H9 (cell line): ENCODE results near the gene HOXC10. TPM values are rescaled to one million over a fixed set of nuclear protein-coding genes. Genes with fewer than 3 reads are reported as not detected.
A peak's percentile ranks its signal among the peaks of the same experiment; 100 is the strongest.

Source experiments
- DNase-seq: peaks from one replicate; pipeline ENCODE4 v3.0.0-alpha.2; 2017
- H2AFZ ChIP-seq: one replicate; pipeline ENCODE4 v1.6.1; 2013; ENCODE audit warnings: mild to moderate bottlenecking, low read length, control low read depth, moderate library complexity
- H2AK5ac ChIP-seq: 2 replicates; pipeline ENCODE4 v1.6.1; 2013; ENCODE audit warnings: low read length, control low read depth, mixed read lengths; ENCODE audit not compliant: insufficient read length
- H2BK120ac ChIP-seq: one replicate; pipeline ENCODE4 v1.6.1; 2013; ENCODE audit warnings: low read depth, mild to moderate bottlenecking, low read length, control low read depth, inconsistent platforms; ENCODE audit not compliant: poor library complexity, severe bottlenecking
- H2BK12ac ChIP-seq: 2 replicates; pipeline ENCODE4 v1.6.1; 2013; ENCODE audit warnings: low read length, control low read depth, mixed read lengths, low read depth; ENCODE audit not compliant: insufficient read length
- H2BK15ac ChIP-seq: 2 replicates; pipeline ENCODE4 v1.6.1; 2013; ENCODE audit warnings: low read depth, low read length, control low read depth
- H2BK20ac ChIP-seq: one replicate; pipeline ENCODE4 v1.6.1; 2013; ENCODE audit warnings: low read depth, mild to moderate bottlenecking, low read length, control low read depth, inconsistent platforms; ENCODE audit not compliant: poor library complexity, severe bottlenecking
- H2BK5ac ChIP-seq: 2 replicates; pipeline ENCODE4 v1.6.1; 2013; ENCODE audit warnings: low read length, control low read depth, mixed read lengths; ENCODE audit not compliant: insufficient read length
- H3K14ac ChIP-seq: 2 replicates; pipeline ENCODE4 v1.6.1; 2013; ENCODE audit warnings: low read length, control low read depth; ENCODE audit not compliant: insufficient read depth
- H3K18ac ChIP-seq: 2 replicates; pipeline ENCODE4 v1.6.1; 2013; ENCODE audit warnings: low read depth, mild to moderate bottlenecking, mixed read lengths, low read length, control low read depth; ENCODE audit not compliant: insufficient read length
- H3K23ac ChIP-seq: 2 replicates; pipeline ENCODE4 v1.6.1; 2013; ENCODE audit warnings: low read length, control low read depth, mixed read lengths, low read depth; ENCODE audit not compliant: insufficient read length
- H3K23me2 ChIP-seq: 2 replicates; pipeline ENCODE4 v1.6.1; 2013; ENCODE audit warnings: low read depth, mild to moderate bottlenecking, mixed read lengths, low read length, control low read depth; ENCODE audit not compliant: insufficient read length, poor library complexity, severe bottlenecking
- H3K27ac ChIP-seq: 2 replicates; pipeline ENCODE4 v1.5.1; 2013; ENCODE audit warnings: low read length, control low read depth, mixed read lengths, low read depth; ENCODE audit not compliant: insufficient read length
- H3K27me3 ChIP-seq: 2 replicates; pipeline ENCODE4 v1.6.1; 2013; ENCODE audit warnings: low read length, control low read depth, inconsistent platforms; ENCODE audit not compliant: insufficient read depth
- H3K4ac ChIP-seq: 2 replicates; pipeline ENCODE4 v1.6.1; 2013; ENCODE audit warnings: low read depth, mild to moderate bottlenecking, control low read depth, inconsistent platforms, low read length, moderate library complexity
- H3K4me1 ChIP-seq: 2 replicates; pipeline ENCODE4 v1.6.1; 2013; ENCODE audit warnings: low read length, control low read depth, inconsistent platforms; ENCODE audit not compliant: insufficient read depth
- H3K4me2 ChIP-seq: 2 replicates; pipeline ENCODE4 v1.6.1; 2013; ENCODE audit warnings: low read length, control low read depth, mixed read lengths; ENCODE audit not compliant: insufficient read length, insufficient read depth
- H3K56ac ChIP-seq: 2 replicates; pipeline ENCODE4 v1.6.1; 2013; ENCODE audit warnings: low read depth, mild to moderate bottlenecking, mixed read lengths, low read length, control low read depth; ENCODE audit not compliant: insufficient read length
- H3K79me1 ChIP-seq: 2 replicates; pipeline ENCODE4 v1.6.1; 2013; ENCODE audit warnings: low read depth, mild to moderate bottlenecking, moderate library complexity, low read length, control low read depth, inconsistent platforms; ENCODE audit not compliant: insufficient read depth, poor library complexity, severe bottlenecking
- H3K79me2 ChIP-seq: 2 replicates; pipeline ENCODE4 v1.6.1; 2013; ENCODE audit warnings: low read length, control low read depth, inconsistent platforms; ENCODE audit not compliant: insufficient read depth
- H3K9ac ChIP-seq: 2 replicates; pipeline ENCODE4 v1.6.1; 2013; ENCODE audit warnings: low read length, control low read depth, mixed read lengths; ENCODE audit not compliant: insufficient read length; ENCODE audit errors: extremely low read depth
- H3K9me3 ChIP-seq: one replicate; pipeline ENCODE4 v1.6.1; 2013; ENCODE audit warnings: low read depth, low read length, inconsistent platforms; ENCODE audit not compliant: control insufficient read depth
- H3T11ph ChIP-seq: one replicate; pipeline ENCODE4 v1.6.1; 2013; ENCODE audit warnings: mild to moderate bottlenecking, low read length, control low read depth, inconsistent platforms
- H4K20me1 ChIP-seq: one replicate; pipeline ENCODE4 v1.6.1; 2013; ENCODE audit not compliant: control insufficient read depth, insufficient read length, insufficient read depth
- H4K5ac ChIP-seq: 2 replicates; pipeline ENCODE4 v1.6.1; 2013; ENCODE audit warnings: low read depth, mild to moderate bottlenecking, mixed read lengths, low read length, control low read depth; ENCODE audit not compliant: insufficient read length
- H4K8ac ChIP-seq: replicated peaks from 2 replicates; pipeline ENCODE4 v1.6.1; 2013; ENCODE audit warnings: low read length, control low read depth, mixed read lengths, low read depth; ENCODE audit not compliant: insufficient read length
- H4K91ac ChIP-seq: 2 replicates; pipeline ENCODE4 v1.6.1; 2013; ENCODE audit warnings: low read depth, mild to moderate bottlenecking, moderate library complexity, mixed read lengths, low read length, control low read depth; ENCODE audit not compliant: insufficient read length
- H3K27ac Mint-ChIP-seq, 3 experiments: 2 replicates in 2 of 3; 3 replicates in 1 of 3; pipeline ENCODE4 v1.8.0; 2020 to 2021; ENCODE audit warnings: mixed read lengths in 3 of 3, mild to moderate bottlenecking in 1 of 3, moderate library complexity in 1 of 3
- H3K27me3 Mint-ChIP-seq: 2 replicates; pipeline ENCODE4 v1.8.0; 2021; ENCODE audit warnings: low read depth, mild to moderate bottlenecking, moderate library complexity, mixed read lengths
- H3K36me3 Mint-ChIP-seq, 3 experiments: 2 replicates in 2 of 3; 3 replicates in 1 of 3; pipeline ENCODE4 v1.8.0; 2020 to 2021; ENCODE audit warnings: low read depth in 3 of 3, mixed read lengths in 3 of 3; ENCODE audit not compliant: insufficient read depth in 1 of 3
- H3K4me1 Mint-ChIP-seq, 2 experiments: 2 replicates each; pipeline ENCODE4 v1.8.0; 2020; ENCODE audit warnings: mixed read lengths in 2 of 2
- H3K4me3 Mint-ChIP-seq, 2 experiments: 2 replicates in 1 of 2; 3 replicates in 1 of 2; pipeline ENCODE4 v1.8.0; 2020 to 2021; ENCODE audit warnings: mild to moderate bottlenecking in 2 of 2, mixed read lengths in 2 of 2, moderate library complexity in 1 of 2
- H3K9me3 Mint-ChIP-seq, 2 experiments: 2 replicates in 1 of 2; 3 replicates in 1 of 2; pipeline ENCODE4 v1.8.0; 2020; ENCODE audit warnings: mild to moderate bottlenecking in 2 of 2, mixed read lengths in 2 of 2, moderate library complexity in 1 of 2
- WGBS: extraction: QIAGEN DNeasy Blood & Tissue Kit; methylation state at CpG from one replicate; pipeline ENCODE4 v1.1.7; 2013; ENCODE audit warnings: missing lambda C conversion rate, low lambda C conversion rate, mixed read lengths; ENCODE audit not compliant: insufficient read length; ENCODE audit errors: extremely low coverage; 5-methylcytosine and 5-hydroxymethylcytosine counted together
- total RNA-seq: library from RNA; stranded (reverse); gene quantifications from 2 replicates; pipeline ENCODE4 v1.2.1, GENCODE V29; 2021
- TF ChIP-seq, protein P1 (sequence below): fragments of 200-600 bp; sonication (generic); conservative IDR thresholded peaks from 3 replicates; pipeline ENCODE4 v1.8.0; 2021; ENCODE audit warnings: antibody characterized with exemption, mild to moderate bottlenecking

Gene HOXC10
- total RNA-seq, 1 experiment from 2014 or later, result not detected

DNA sequence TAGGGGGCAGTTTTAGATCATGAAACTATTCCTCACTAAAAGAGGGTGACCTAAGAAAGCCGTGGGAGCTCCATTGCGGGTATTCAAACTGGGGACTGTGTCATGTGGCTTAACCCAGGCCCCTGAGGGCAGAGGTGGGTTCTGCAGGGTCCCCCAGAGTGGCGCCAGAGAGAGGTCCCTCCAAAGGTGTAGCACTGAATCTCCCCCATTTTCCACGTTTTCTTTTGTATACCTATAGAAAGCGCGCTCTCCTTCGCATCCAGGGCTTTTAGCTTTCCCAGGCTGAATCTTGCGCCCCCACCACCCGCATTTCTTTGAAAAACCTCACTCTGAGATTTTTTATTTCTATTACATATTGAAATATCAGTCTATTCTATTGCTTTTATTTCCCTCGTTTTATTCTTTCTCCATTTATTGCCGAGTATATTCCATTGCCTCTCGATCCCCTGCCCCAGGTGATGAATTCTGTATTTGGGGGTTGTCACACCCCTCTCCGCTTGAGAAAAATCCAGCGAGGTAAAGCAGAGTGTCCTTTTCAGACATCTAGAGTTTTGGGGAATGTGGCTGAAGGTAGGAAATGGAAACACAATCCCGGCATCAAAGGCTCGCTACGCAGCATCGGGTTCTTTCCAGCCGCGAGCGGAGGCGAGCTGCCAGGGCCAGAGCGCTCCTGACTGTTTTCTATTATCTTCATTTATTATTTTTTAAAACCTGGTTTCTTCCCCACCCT is 47.2 kb upstream of the HOXC10 start:
- Histone ChIP-seq H2BK12ac (no peak overlapping the region), H3K27me3 (peaks cover 92% of the 10 kb centered on the region), H2BK120ac (no peak overlapping the region), H2AK5ac (no peak overlapping the region), H3K23me2 (no peaks in the 10 kb centered on the region), H3K4me1 (no peaks in the 10 kb centered on the region), H3K9me3 (no peaks in the 10 kb centered on the region), H2AFZ (no peak overlapping the region), H3K79me2 (no peaks in the 10 kb centered on the region), H4K5ac (no peak overlapping the region), H3K79me1 (no peaks in the 10 kb centered on the region), H2BK20ac (no peak overlapping the region), H3K4ac (no peak overlapping the region), H4K20me1 (no peaks in the 10 kb centered on the region), H3K56ac (no peak overlapping the region), H4K91ac (no peak overlapping the region), H2BK15ac (no peak overlapping the region), H2BK5ac (no peak overlapping the region), H3K14ac (no peak overlapping the region), H3T11ph (no peak overlapping the region), H3K23ac (no peak overlapping the region), H3K9ac (no peak overlapping the region), H3K4me2 (no peak overlapping the region), H3K18ac (no peak overlapping the region), H4K8ac (no peak overlapping the region), H3K27ac (no peak overlapping the region)
- Mint-ChIP-seq H3K4me1 (peaks cover 0 to 19% of the 10 kb centered on the region in 2 experiments; a peak in 3 of 4 replicates), H3K9me3 (peaks cover 7 to 9% of the 10 kb centered on the region in 2 experiments), H3K27ac (no peak overlapping the region), H3K4me3 (0 out of 5 replicates have a peak overlapping the region, but pooled peaks of 1 of the 2 experiments have one; percentile 67), H3K36me3 (no peaks in the 10 kb centered on the region), H3K27me3 (peaks cover 98% of the 10 kb centered on the region)
- TF ChIP-seq, protein P1, sequence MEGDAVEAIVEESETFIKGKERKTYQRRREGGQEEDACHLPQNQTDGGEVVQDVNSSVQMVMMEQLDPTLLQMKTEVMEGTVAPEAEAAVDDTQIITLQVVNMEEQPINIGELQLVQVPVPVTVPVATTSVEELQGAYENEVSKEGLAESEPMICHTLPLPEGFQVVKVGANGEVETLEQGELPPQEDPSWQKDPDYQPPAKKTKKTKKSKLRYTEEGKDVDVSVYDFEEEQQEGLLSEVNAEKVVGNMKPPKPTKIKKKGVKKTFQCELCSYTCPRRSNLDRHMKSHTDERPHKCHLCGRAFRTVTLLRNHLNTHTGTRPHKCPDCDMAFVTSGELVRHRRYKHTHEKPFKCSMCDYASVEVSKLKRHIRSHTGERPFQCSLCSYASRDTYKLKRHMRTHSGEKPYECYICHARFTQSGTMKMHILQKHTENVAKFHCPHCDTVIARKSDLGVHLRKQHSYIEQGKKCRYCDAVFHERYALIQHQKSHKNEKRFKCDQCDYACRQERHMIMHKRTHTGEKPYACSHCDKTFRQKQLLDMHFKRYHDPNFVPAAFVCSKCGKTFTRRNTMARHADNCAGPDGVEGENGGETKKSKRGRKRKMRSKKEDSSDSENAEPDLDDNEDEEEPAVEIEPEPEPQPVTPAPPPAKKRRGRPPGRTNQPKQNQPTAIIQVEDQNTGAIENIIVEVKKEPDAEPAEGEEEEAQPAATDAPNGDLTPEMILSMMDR, result no peak
- WGBS, result no CpG with 5 or more reads among the region's 23 CpGs
- no peak for DNase-seq
